Measurements from ENCODE around the gene MPZL2. TPM values are rescaled to one million over a fixed set of nuclear protein-coding genes. Genes with fewer than 3 reads are reported as not detected.

MPZL2 gene
- total and polyA plus RNA-seq, 2 of the 8 experiments (the other 6 are each of a cell fraction or from before 2014, with no cell fraction given): 2.4 to 3.2 TPM

- H2AK5ac ChIP-seq (ENCODE audit: low read depth, low read length): no peak overlapping the region
- ChIA-PET POLR2A (ENCODE audit: partially characterized antibody) (no interaction called here), CTCF (ENCODE audit: partially characterized antibody) (interaction anchor here (0.8 to 1.6 kb wide), 4 partner anchors 16 to 108 kb away, joined by 3 to 6 read pairs (median 4); no protein-coding TSS in a partner anchor)
- H3K79me2 ChIP-seq (ENCODE audit: control insufficient read depth in 1 of 2, insufficient read depth in 2 of 2, low read length in 2 of 2): no peaks in the 10 kb centered on the region
- no peak overlapping the region for H2BK12ac ChIP-seq (ENCODE audit: low read depth, low read length)
- H4K20me1 ChIP-seq (replicated peaks in 1 of 2; ENCODE audit: control insufficient read depth in 1 of 2, insufficient read depth in 2 of 2, low read length in 2 of 2): no peaks in the 10 kb centered on the region
- H3K23me2 ChIP-seq (ENCODE audit: low read depth, low read length): no peaks in the 10 kb centered on the region
- H3K56ac ChIP-seq (replicated peaks; ENCODE audit: insufficient read length, low read depth, low read length): no peak overlapping the region
- H3K9me3 ChIP-seq (ENCODE audit: insufficient read depth in 2 of 2, low read depth in 1 of 2, low read length in 1 of 2): no peaks in the 10 kb centered on the region
- no peaks in the 10 kb centered on the region for H3K4me1 ChIP-seq (replicated peaks in 1 of 4; ENCODE audit: control insufficient read depth in 3 of 4, insufficient read depth in 4 of 4, low read length in 3 of 4)
- H3K79me1 ChIP-seq (ENCODE audit: low read depth, low read length): no peaks in the 10 kb centered on the region
- WGBS, 2 experiments (ENCODE audit: extremely low coverage in 1 of 2, insufficient coverage in 1 of 2, insufficient read length in 1 of 2, insufficient replicate concordance in 2 of 2, low coverage in 1 of 2, low lambda C conversion rate in 2 of 2, missing lambda C conversion rate in 1 of 2): 82% methylated on average over 3 of the region's 3 CpGs; no CpG with 5 or more reads in 1 of the 2 experiments
- no peaks in the 10 kb centered on the region; a peak in 1 of 7 replicates for H3K27me3 ChIP-seq (replicated peaks in 1 of 4; ENCODE audit: control insufficient read depth in 3 of 4, extremely low read depth in 1 of 4, insufficient read depth in 3 of 4, low read length in 3 of 4)
- no peak overlapping the region for H3K27ac ChIP-seq (ENCODE audit: low read depth, low read length)
- no peak overlapping the region for H3K4ac ChIP-seq (replicated peaks; ENCODE audit: insufficient read length, low read depth, low read length)
- no peak overlapping the region for H3K9ac ChIP-seq (replicated peaks in 1 of 4; ENCODE audit: extremely low read depth in 1 of 4, low read depth in 3 of 4, low read length in 3 of 4)
- H3K4me2 ChIP-seq (ENCODE audit: insufficient read depth in 1 of 2, low read depth in 2 of 2, low read length in 2 of 2): no peak overlapping the region
- no peak for DNase-seq (ENCODE audit: low read depth in 1 of 2, low spot score in 2 of 2)
- H2BK5ac ChIP-seq (ENCODE audit: low read depth, low read length): no peak overlapping the region
- FAIRE-seq: no peak
- no peak overlapping the region for H4K8ac ChIP-seq (ENCODE audit: extremely low read depth, insufficient read depth, low read length)
- no peak overlapping the region for H2BK120ac ChIP-seq (replicated peaks; ENCODE audit: low read depth, low read length)
- no peak overlapping the region for H4K5ac ChIP-seq (ENCODE audit: insufficient read length, low read depth, low read length)
- no peak overlapping the region for H3K23ac ChIP-seq (ENCODE audit: insufficient read length)
- no peaks in the 10 kb centered on the region; a peak in 1 of 8 replicates for H3K36me3 ChIP-seq (ENCODE audit: control insufficient read depth in 2 of 4, insufficient read depth in 4 of 4, low read length in 3 of 4)
- H3K14ac ChIP-seq (ENCODE audit: insufficient read length): no peak overlapping the region
- H2BK15ac ChIP-seq (ENCODE audit: low read length): no peak overlapping the region
- H4K91ac ChIP-seq (replicated peaks; ENCODE audit: insufficient read length, low read length): no peak overlapping the region
- no peak overlapping the region for H2BK20ac ChIP-seq (ENCODE audit: low read length)
- no peak overlapping the region for H3K4me3 ChIP-seq (ENCODE audit: extremely low read depth in 1 of 4, insufficient read depth in 2 of 4, low read depth in 3 of 4, low read length in 4 of 4)
- no peak overlapping the region for H3K18ac ChIP-seq (ENCODE audit: extremely low read depth, low read length)
- no peak overlapping the region for H2AFZ ChIP-seq (ENCODE audit: low read length)
- no peak for TF ChIP-seq POLR2AphosphoS5 (IDR thresholded peaks at IDR 0.05; ENCODE audit: low read depth, low read length)
- TF ChIP-seq KDM1A (IDR thresholded peaks at IDR 0.05; ENCODE audit: borderline replicate concordance, low read length): no peak
- no peak for TF ChIP-seq CBX5 (IDR thresholded peaks at IDR 0.05; ENCODE audit: low read depth, low read length)
- TF ChIP-seq FOSL1 (IDR thresholded peaks at IDR 0.05; ENCODE audit: insufficient read depth, low read depth, low read length): no peak
- no peak for TF ChIP-seq EP300 (IDR thresholded peaks at IDR 0.05; ENCODE audit: borderline replicate concordance in 1 of 2, low read depth in 2 of 2, low read length in 2 of 2)
- no peak for TF ChIP-seq ASH2L (IDR thresholded peaks at IDR 0.05; ENCODE audit: low read length)
- no peak for TF ChIP-seq EZH2 (IDR thresholded peaks at IDR 0.05; ENCODE audit: low read depth, low read length, severe bottlenecking)
- no peak for TF ChIP-seq HDAC2 (IDR thresholded peaks at IDR 0.05; ENCODE audit: borderline replicate concordance in 1 of 2, low read depth in 2 of 2, low read length in 2 of 2)
- no peak for TF ChIP-seq NRF1 (IDR thresholded peaks at IDR 0.05; ENCODE audit: low read depth, low read length)
- TF ChIP-seq CBX8 (IDR thresholded peaks at IDR 0.05; ENCODE audit: borderline replicate concordance, low read depth, low read length): no peak
- TF ChIP-seq CTCF (IDR thresholded peaks at IDR 0.05; ENCODE audit: control extremely low read depth in 1 of 3, insufficient read depth in 1 of 3, low read depth in 1 of 3, low read length in 3 of 3): no peak
Observed at GRCh38 chr11:118230088-118230487, 34.0 kb downstream of the MPZL2 start.

All from H1 (cell line).